Measurements from ENCODE around the gene KREMEN1. TPM values are rescaled to one million over a fixed set of nuclear protein-coding genes. Genes with fewer than 3 reads are reported as not detected.
A peak's percentile ranks its signal among the peaks of the same experiment; 100 is the strongest.

KREMEN1 gene
- polyA plus RNA-seq, 5 donors, result 25.1 to 43.9 (median 33.8) TPM

DNA sequence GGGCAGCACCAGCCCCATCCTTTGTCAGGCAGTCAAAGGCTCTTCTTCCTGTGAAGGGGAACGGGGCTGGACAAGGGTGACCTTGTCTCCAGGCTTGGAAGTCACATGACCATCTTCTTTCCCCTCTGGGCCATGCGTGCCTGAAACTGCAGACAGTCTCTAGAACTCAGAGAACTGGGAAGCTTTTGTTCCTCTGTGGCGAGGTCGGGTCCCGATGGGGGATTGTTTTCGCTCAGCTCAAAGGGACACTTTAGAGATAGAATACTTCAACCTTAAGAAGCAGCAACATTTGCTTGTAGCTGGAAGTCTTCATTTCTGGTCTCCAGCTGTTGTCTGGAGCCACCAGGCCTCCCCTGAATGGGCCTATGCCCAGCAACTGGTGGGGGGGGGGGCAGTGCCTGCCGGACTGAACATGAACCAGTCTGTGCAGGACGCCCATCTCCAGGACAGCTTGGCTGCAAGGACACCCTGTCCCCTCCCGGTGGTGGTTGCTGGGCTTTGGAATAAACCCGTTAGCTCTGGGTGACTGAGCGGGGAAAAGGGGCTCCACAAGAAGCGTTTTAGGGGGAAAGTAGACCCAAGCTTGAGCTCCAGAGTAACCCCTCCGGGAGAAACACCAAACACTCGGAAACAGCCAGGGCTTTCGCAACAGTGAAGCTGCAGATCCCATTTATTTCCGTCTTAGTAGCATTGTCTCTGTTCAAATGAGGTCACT, 77.2 kb downstream of the KREMEN1 start:
- peak in 1 of 2 donors; percentile 39 for DNase-seq

DNA sequence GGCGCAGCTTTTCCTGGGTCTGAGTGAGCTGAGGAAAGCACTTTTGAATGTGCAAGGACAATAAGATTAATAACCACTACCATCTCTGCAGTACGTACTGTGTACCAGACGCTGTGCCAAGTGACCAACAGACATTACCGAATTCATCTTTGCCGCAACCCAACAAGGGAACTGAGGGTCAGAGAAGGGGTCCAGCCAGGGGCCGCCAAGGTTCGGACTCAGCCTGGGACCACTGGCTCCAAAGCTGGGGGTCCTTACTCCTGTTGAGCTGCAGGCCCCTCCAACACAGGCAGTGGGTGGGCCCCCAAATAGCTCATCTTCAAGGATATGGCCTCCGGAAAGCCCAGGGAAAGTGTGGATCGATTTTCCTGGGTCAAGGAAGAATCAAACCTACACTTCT, 77.9 kb downstream of the KREMEN1 start:
- DNase-seq, result no peak

DNA sequence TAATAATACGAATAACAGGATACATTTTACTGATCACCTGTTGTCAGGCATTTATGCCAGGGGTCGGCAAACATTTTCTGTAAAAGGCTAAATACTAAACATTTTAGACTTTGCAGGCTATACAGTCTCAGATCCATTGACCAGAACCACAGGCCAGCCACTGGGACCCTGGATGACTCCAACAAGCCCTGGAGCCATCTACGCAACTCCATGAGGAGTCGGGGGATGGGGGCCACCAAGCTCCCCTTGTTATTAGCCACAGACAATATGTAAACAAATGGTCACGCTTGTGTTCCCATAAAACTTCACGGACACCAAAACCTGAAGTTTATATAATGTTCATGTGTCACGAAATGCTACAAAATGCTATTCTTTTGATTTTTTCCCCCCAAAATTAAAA, 78.5 kb downstream of the KREMEN1 start:
- DNase-seq, result no peak

DNA sequence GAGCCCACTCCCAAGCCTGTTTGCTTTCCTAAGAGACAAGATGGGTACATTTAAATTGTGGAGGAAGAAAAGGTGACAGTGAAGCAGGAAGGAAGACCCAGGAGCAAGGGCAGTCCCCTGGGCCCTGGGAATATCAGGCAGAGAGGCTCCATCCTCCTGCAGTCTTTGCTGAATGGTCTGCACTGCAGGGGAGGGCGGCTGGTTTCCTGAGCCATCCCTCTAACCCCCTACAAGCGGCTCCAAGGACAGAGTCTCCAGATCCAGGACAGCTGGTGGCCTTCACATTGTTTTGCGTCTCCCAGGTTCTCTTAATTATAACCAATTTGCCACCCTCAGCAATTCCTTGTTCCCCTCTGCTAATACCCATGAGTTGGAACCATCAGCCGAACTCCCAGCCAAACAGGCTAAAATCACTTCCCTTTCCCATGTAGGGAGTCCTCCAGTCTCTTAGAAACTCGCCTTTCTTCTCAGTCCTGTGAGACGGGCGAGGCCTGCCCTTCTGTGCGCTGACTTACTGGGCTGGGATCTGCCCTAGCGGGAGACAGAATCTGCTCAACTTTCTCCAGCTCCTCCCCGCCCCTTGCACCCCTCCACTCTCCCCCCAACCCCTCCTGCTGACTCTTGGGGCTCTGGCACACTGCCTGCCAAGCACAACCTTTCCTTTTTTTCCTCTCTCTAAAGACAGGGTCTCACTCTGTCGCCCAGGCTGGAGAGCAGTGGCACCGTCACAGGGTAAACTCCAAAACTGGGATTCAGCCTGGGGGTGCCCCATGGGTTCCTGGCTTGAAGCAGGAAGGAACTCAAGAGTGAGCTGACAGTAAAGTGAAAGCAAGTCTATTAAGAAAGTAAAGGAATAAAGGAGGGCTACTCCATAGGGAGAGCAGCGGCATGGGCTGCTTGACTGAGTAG, 79.5 kb downstream of the KREMEN1 start:
- DNase-seq, result peak in 1 of 2 donors; percentile 32

DNA sequence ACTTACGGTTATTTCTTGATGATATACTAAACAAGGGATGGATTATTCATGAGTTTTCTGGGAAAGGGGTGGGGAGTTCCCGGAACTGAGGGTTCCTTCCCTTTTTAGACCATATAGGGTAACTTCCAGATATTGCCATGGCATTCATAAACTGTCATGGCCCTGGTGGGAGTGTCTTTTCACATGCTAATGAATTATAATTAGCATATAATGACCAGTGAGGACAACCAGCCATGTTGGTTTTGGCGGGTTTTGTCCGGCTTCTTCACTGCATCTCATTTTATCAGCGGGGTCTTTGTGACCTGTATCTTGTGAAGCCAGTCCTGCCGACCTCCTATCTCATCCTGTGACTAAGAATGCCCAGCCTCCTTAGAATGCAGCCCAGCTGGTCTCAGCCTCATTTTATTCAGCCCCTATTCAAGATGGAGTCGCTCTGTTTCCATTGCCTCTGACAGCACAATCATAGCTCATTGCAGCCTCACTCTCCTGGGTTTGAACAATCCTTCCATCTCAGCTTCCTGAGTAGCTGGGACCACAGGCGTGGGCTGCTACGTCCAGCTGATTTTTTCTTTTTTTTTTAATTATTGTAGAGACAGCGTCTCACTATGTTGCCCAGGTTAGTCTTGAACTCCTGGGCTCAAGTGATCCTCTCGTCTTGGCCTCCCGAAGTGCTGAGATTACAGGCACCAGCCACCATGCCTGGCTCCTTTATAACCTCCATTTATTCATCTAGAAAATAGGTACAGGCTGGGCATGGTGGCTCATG, 80.3 kb downstream of the KREMEN1 start:
- no peak for DNase-seq

DNA sequence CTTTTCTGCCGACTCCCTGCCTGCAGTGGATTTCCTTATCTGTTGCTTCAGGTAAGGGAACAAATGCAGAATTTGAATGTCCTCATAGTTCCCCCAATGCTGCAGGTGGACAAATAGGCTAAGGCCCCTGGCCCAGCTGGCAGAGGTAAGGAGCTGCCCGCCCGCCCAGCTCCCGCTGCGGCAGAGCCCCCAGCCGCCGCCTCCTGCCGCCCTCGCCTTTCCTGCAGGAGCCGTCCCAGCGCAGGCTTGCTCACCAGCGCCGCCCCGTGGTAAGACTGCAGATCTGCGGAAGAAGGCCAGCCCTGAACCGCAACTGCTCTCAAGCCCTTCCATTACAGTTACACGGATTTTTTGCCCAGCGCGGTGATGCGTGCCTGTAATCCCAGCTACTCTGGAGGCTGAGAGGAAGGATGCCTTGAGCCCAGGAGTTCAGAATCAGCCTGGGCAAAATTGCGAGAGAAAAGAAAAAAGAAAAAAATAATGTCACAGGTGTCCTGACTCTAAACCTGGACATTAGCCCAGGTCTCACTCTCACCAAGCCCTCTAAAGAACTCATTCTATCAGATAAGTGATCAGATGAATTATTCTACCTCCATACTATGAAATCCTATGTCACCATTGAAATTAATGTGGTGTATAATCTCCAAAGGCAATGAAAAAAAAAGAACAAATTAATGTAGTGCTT, 81.7 kb downstream of the KREMEN1 start:
- DNase-seq, result peak in 1 of 2 donors; percentile 73

DNA sequence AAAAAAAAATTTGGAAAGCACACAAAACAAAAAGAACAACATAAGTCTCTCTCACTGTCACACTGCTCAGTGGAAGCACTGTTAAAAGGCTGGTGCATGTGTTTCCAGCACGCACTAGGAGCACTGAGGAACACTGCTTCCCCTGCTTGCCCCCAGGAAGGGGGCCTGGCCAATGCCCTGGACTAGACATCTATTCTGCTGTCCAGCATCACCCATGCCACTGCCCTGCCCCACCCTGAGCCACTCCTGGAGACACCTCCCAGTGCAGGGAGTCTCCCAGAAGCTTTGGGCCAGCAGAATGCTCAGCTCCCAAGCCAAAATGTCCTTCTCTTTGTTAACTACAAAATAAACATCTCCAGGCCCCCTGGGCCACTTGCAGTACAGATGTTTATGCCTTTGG, 83.1 kb downstream of the KREMEN1 start:
- no peak for DNase-seq

DNA sequence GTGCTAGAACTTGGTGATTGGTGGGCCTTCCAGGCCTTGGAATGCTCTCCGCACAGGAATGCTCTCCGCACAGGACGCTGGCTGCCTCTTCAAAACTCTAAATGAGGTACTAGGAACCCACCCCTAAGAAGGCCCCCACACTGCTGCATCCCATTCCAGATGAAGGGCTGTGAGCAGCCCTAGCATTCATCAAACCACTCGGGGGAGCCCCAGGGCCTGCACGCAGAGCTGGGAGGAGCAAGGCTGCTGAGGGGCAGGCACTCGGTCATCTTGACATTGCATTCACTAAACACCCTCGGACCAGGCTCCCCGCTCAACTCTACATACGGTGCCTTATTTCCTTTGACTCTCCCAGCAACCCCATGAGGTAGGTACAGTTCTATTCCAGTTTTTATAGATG, 83.7 kb downstream of the KREMEN1 start:
- DNase-seq, result no peak

DNA sequence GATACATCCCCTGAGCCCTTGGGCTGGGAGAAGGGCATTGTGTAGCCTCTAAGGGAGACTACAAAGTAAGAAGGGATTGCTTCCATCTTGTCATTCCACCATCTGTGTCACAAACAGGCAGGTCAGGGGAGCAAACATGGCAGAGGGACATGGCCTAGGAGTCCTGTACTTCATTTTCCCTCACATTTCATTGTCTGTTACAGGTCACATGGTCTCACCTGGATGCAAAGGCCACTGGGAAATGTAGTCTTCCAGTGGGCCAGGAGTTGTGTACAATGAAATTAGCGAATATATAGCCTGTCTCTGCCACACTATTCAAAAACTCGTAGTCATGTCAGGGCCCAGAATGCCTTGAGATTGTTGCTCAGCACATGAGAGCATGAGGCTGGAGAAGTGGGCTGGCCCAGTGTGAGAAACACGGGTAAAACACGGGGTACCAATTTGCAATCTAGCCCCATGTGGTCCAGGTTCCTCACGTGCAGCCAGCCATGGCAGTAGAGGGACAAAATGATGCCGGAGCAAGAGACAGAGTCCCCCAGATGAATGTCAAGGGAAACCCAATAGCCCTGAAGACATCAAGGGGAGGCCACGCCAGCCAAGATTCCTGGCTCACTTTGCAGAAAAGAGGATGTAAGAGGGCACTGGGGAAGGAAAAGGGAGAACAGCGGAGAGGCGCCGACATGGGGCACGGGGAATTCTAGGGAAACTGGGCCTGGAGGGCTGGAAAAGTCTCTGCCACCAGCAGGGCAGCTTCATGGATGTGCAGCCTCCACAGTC, 85.1 kb downstream of the KREMEN1 start:
- no peak for DNase-seq

DNA sequence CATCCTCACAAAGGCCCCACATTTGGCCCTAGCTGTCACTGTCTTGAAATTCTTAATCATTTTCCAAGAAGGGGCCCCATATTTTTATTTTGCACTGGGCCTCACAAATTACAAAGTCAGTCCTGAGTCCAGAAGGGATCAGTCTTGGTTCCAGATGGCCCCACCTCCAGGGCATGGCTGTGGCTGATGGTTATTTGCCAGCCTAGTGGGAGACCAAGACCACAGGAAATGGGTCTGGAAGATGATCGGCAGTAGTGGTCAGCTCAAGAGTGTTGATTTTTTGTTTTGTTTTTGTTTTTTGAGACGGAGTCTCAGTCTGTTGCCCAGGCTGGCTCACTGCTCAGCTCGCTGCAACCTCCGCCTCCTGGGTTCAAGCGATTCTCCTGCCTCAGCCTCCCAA, 85.7 kb downstream of the KREMEN1 start:
- no peak for DNase-seq

DNA sequence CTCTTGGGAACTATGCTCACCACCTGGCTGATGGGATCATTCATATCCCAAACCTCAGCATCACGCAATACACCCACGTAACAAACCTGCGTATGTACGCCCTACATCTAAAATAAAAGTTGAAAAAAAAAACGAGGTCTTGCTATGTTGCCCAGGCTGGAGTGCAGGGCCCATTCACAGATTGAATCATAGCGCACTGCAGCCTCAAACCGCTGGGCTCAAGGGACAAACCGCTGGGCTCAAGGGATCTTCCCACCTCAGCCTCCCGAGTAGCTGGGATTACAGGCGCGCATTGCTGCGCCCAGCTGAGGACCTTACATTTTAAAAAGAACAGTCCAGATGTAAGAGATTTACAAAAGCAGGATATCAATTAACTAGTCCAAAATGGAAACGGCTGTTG, 91.0 kb downstream of the KREMEN1 start:
- DNase-seq, result no peak

DNA sequence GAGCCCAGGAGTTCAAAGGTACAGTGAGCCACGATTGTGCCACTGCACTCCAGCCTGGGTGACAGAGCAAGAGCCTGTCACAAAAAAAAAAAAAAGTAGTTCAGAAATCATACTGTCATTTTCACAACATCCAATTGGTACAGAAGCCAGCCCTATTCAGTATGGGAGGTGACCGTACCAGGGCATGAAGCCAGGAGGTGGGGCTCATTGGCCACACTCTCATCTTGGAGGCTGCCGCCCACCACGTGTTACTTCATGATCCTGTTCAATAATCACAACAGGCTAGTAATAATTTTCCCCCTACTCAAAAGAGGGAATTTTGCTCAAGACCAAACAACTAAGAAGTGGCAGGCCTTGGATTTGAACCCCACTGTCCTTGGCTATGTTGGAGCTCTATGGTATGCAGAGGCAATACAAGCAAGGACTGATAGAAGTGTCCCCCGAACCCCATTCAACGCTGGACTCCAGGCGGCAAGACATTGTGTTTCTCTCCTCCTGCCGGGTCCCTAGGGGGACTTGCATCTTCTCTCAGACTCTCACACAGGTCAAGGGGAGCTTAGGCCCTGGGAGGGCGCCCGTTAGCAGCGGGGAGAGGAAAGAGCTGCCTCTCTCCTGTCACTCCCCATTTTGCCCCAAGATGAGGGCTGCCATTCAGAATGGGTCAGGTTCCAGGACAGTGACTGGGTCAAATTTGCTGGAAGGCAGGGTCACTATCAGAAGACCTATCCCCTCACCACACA, 92.7 kb downstream of the KREMEN1 start:
- no peak for DNase-seq

DNA sequence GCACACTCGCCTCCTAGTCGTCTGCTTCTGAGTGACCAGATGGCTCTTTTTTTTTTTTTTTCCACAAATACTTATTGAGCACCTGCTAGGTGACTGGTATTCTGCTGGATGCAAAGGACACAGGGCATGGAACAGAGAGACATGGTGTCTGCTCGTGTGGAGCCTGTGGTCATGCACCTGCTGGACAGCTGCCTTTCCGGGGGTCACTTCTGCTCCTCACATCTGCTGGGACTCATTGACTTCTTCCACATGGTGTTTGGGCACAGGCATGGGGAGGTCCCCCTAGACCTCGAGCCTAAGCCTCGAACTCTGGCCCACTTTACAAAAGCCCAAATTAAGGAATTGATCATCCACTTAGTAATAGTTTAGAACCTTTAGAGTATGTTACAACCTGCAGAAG, 93.3 kb downstream of the KREMEN1 start:
- DNase-seq, result no peak

DNA sequence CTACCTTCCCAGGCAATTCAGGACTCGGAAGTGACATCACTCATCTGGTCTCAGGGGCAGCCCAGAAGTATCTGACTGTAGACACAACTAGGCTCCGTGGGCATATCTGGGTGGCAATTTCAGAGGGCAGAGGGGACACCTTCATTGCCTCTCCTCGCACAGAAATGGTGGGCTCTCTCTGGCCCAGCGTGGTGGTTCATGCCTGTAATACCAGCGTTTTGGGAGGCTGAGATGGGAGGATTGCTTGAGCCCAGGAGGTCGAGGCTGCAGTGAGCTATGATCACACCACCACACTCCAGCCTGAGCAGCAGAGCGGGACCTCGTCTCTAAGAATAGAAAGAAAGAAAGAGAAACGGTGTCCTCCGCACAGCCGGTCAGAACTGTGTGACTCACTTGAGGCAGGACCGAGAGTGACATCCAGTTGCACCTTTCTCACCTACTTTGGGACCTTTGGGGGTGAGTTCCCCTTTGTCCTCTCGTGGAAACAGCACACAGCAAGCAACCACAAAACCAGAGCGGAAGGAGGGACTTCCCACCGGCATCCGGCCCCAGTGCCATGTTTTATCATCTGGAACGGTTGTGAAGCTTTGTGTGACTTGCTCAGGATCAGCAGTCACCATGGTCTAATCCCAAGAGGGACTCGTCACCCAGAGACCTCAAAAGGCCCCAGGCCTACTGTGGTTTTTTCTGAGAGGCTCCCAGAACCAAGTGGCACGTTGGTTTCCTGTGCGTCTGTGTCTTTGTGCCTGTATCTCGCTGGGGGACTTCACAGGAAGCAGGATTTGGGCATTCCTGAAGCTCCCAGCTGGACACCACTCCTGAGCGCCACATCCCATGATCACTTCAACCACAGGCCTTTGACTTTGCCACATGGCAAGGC, 94.4 kb downstream of the KREMEN1 start:
- DNase-seq, result no peak

DNA sequence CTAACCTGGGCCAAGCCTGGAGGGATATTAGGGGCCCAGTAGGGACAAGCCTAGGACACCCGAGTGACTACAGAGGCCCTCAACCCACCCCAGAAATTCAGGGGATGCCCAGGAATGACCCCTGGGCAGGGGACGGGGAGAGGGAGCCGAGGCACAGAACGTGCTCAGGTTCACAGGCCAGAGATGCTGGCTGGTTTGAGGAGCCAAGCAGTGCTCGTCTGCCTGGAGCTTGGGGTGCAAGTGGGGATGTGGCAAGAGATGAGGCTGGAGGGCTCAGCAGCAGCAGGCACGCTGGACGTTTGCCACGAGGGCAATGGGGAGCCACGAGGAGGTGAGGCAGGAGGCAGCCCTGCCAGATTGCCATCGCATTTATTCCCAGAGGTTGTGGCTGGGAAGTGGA, 98.9 kb downstream of the KREMEN1 start:
- no peak for DNase-seq

DNA sequence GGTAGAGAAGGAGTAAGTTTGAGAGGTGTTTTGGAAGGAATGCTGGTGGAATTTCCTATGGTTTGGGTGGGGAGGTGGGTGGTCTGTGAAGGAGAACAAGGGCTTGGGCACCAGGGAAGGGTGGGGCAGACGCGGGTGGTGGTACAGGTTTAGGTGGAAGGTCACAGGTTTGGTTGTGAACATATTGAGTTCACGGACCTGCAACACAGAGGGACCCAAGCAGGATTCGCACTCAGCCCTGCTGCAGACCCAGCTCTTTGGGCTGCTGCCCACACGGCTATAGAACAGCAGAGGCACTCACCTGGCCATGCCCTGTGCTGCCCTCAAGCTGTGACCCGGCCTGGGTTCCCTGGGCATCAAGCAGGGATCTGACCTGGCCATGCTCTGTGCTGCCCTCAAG, 99.4 kb downstream of the KREMEN1 start:
- no peak for DNase-seq

DNA sequence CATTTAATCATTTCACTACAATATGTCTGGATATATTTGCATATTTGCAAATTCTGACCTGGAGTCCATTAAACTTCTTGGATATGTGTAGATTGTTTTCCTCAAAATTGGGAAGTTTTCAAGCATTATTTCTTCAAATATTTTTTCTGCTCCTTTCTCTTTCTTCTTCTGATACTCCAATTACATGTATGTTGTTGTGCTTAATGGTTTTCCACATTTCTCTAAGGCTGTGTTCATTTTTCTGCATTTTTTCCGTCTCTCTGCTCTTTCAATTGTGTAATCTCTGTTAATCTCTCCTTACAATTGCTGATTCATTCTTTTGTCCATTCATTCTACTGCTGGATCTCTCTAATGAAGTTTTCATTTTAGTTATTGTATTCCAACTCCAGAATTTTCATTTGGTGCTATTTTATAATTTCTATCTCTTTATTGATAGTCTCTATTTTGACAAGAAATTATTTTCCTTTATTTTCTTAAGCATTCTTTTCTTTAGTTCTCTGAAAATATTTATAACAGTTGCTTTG, 102.5 kb downstream of the KREMEN1 start:
- DNase-seq, result no peak

DNA sequence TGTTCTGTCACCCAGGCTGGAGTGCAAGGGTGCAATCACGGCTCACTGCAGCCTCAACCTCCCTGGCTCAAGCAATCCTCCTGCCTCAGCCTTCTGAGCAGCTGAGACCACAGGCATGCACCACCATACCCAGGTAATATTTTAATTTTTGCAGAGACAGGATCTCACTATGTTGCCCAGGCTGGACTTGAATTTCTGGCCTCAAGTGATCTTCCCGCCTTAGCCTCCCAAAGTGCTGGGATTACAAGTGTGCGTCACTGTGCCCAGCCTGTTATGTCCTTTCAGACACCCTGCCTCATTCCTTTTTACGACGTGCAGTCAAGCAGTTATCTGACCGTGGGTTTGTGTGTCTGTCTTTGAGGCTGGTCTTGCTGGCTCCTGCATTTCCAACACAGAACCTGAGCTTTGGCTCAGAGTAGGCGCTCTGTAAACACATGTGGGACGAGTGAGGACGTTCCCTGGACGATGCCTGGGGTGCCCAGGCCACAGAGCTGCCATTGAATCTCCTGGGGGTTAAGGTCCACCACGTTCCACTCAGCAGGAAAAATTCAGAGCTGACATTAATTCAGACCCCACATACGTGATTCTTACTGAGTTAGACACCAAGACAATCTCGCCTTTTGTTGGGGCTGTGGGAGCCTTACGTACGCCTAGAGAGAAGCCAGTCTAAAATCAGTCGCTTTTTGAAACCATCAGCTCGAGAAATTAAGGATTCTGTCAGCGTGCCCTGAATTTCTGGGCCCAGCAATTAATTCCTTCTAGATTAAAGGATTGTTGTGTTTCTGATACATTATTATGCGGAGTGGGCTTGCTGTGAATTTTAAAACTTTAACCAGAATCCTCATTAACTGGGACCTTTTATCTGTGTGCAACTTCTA, 111.4 kb downstream of the KREMEN1 start:
- DNase-seq, result no peak

Data from right lung (tissue), 5 donors.